Caco-2 (cell line): ENCODE data around the gene UBL4B. TPM values are rescaled to one million over a fixed set of nuclear protein-coding genes. Genes with fewer than 3 reads are reported as not detected.

ENCODE experiments used
- BruUV-seq: library from RNA; stranded (reverse); fragments of 400-500 nt; replicated peaks from 2 replicates; lab custom pipeline; 2021; lab: Mats Ljungman, UMichigan
- CTCF ChIA-PET: fragments of 300-600 bp; sonication (Branson Sonifier 250); formaldehyde crosslinking; loops from one replicate; lab custom pipeline; 2022; ENCODE audit warnings: antibody characterized with exemption; lab: Charles Lee
- POLR2A ChIA-PET: fragments of 300-600 bp; sonication (Branson Sonifier 250); formaldehyde crosslinking; loops from one replicate; lab custom pipeline; 2022; ENCODE audit warnings: antibody characterized with exemption; lab: Charles Lee
- DNase-seq, 2 experiments: peaks; one replicate each; pipeline versions ENCODE4 v3.0.0 to v3.0.0-alpha.2; 2020 to 2022
- H3K27me3 ChIP-seq: replicated peaks from 2 replicates; pipeline ENCODE4 v1.6.0; 2011; ENCODE audit warnings: low read length; ENCODE audit not compliant: control insufficient read depth, insufficient read depth
- H3K36me3 ChIP-seq: 2 replicates; pipeline ENCODE4 v1.5.1; 2011; ENCODE audit warnings: low read length; ENCODE audit not compliant: control insufficient read depth, insufficient read depth
- H3K4me1 ChIP-seq: fragments of 250-450 bp; sonication (Bioruptor Pico); 2 replicates; pipeline ENCODE4 v1.5.1; 2020; ENCODE audit warnings: mild to moderate bottlenecking
- H3K4me3 ChIP-seq: 2 replicates; pipeline ENCODE4 v1.5.1; 2011; ENCODE audit warnings: low read depth, mild to moderate bottlenecking, control low read depth, low read length
- H3K9me3 ChIP-seq: fragments of 250-450 bp; sonication (Bioruptor Pico); 2 replicates; pipeline ENCODE4 v1.5.1; 2020; ENCODE audit warnings: mild to moderate bottlenecking, moderate library complexity
- H3K27ac Mint-ChIP-seq: one replicate; pipeline ENCODE4 v1.8.0; 2022; ENCODE audit warnings: mixed read lengths; ENCODE audit not compliant: unreplicated experiment
- H3K27me3 Mint-ChIP-seq: one replicate; pipeline ENCODE4 v1.8.0; 2022; ENCODE audit warnings: mixed read lengths; ENCODE audit not compliant: insufficient read depth, unreplicated experiment
- H3K36me3 Mint-ChIP-seq: one replicate; pipeline ENCODE4 v1.8.0; 2022; ENCODE audit warnings: mild to moderate bottlenecking, mixed read lengths; ENCODE audit not compliant: insufficient read depth, unreplicated experiment
- H3K4me1 Mint-ChIP-seq: one replicate; pipeline ENCODE4 v1.8.0; 2022; ENCODE audit warnings: low read depth, mixed read lengths; ENCODE audit not compliant: unreplicated experiment
- H3K4me3 Mint-ChIP-seq: one replicate; pipeline ENCODE4 v1.8.0; 2022; ENCODE audit warnings: mild to moderate bottlenecking, moderate library complexity, mixed read lengths; ENCODE audit not compliant: unreplicated experiment
- H3K9me3 Mint-ChIP-seq: one replicate; pipeline ENCODE4 v1.8.0; 2022; ENCODE audit warnings: mixed read lengths; ENCODE audit not compliant: unreplicated experiment
- CTCF ChIP-seq, 2 experiments: fragments of 200-600 bp in 1 of 2; IDR thresholded peaks; 1 replicate in 1 of 2; 2 replicates in 1 of 2; pipeline versions ENCODE4 v1.5.1 to v1.8.0; 2011 to 2022; ENCODE audit warnings: antibody characterized with exemption in 1 of 2, control low read depth in 1 of 2, inconsistent platforms in 1 of 2, low read depth in 1 of 2, low read length in 1 of 2, mild to moderate bottlenecking in 1 of 2, moderate library complexity in 1 of 2; ENCODE audit not compliant: insufficient read depth in 1 of 2, severe bottlenecking in 1 of 2, unreplicated experiment in 1 of 2
- intact Hi-C: fragments of 100-400 bp; cut with micrococcal nuclease; formaldehyde crosslinking; loops from one replicate; pipeline ENCODE4 v1.10.0; 2022; ENCODE audit not compliant: unreplicated experiment
- total RNA-seq: library from RNA; stranded (reverse); gene quantifications from 2 replicates; pipeline ENCODE4 v1.2.3, GENCODE V29; 2022

UBL4B gene
- total RNA-seq, 1 experiment from 2014 or later, result not detected

GRCh38 chr1:110112656-110113055 is 413 bp downstream of the UBL4B start:
- CTCF ChIA-PET, result interaction anchor here (0.5 kb wide), 1 partner anchor 19 kb away, joined by 3 read pairs; no protein-coding TSS in a partner anchor
- Mint-ChIP-seq H3K9me3 (no peaks in the 10 kb centered on the region), H3K27ac (no peak overlapping the region), H3K4me3 (no peak overlapping the region), H3K36me3 (peaks cover 4% of the 10 kb centered on the region), H3K27me3 (peaks cover 5% of the 10 kb centered on the region), H3K4me1 (peaks cover 4% of the 10 kb centered on the region)
- intact Hi-C loops, result no loop called here
- Histone ChIP-seq H3K36me3 (no peaks in the 10 kb centered on the region), H3K27me3 (no peaks in the 10 kb centered on the region), H3K4me1 (no peaks in the 10 kb centered on the region), H3K9me3 (no peaks in the 10 kb centered on the region), H3K4me3 (no peak overlapping the region)
- BruUV-seq, result no TSS peak
- TF ChIP-seq CTCF (IDR thresholded peaks at IDR 0.05; ENCODE audit: insufficient read depth in 1 of 2, low read depth in 1 of 2, low read length in 1 of 2, severe bottlenecking in 1 of 2, unreplicated experiment in 1 of 2), result no peak
- no peak for DNase-seq
- POLR2A ChIA-PET, result no interaction called here

GRCh38 chr1:110113551-110113950 is 1.3 kb downstream of the UBL4B start:
- peaks cover 4% of the 10 kb centered on the region for H3K36me3 Mint-ChIP-seq
- no peak for TF ChIP-seq CTCF (IDR thresholded peaks at IDR 0.05; ENCODE audit: insufficient read depth in 1 of 2, low read depth in 1 of 2, low read length in 1 of 2, severe bottlenecking in 1 of 2, unreplicated experiment in 1 of 2)
- H3K9me3 Mint-ChIP-seq, result no peaks in the 10 kb centered on the region
- Histone ChIP-seq H3K4me1 (no peaks in the 10 kb centered on the region), H3K9me3 (no peaks in the 10 kb centered on the region), H3K36me3 (no peaks in the 10 kb centered on the region), H3K27me3 (no peaks in the 10 kb centered on the region), H3K4me3 (no peak overlapping the region)
- ChIA-PET CTCF (interaction anchor here (1.5 kb wide), 1 partner anchor 26 kb away, joined by 4 read pairs; no protein-coding TSS in a partner anchor), POLR2A (no interaction called here)
- DNase-seq, result no peak
- H3K4me3 Mint-ChIP-seq, result no peak overlapping the region
- intact Hi-C loops, result no loop called here
- no TSS peak for BruUV-seq
- H3K27me3 Mint-ChIP-seq, result peaks cover 5% of the 10 kb centered on the region
- no peak overlapping the region for H3K27ac Mint-ChIP-seq
- peaks cover 4% of the 10 kb centered on the region for H3K4me1 Mint-ChIP-seq

GRCh38 chr1:110114173-110114572 is 1.9 kb downstream of the UBL4B start:
- POLR2A ChIA-PET, result no interaction called here
- CTCF ChIA-PET, result interaction anchor here (1.5 kb wide), 1 partner anchor 26 kb away, joined by 4 read pairs; no protein-coding TSS in a partner anchor
- H3K36me3 Mint-ChIP-seq, result peaks cover 4% of the 10 kb centered on the region
- intact Hi-C loops, result no loop called here
- H3K4me3 Mint-ChIP-seq, result no peak overlapping the region
- TF ChIP-seq CTCF (IDR thresholded peaks at IDR 0.05; ENCODE audit: insufficient read depth in 1 of 2, low read depth in 1 of 2, low read length in 1 of 2, severe bottlenecking in 1 of 2, unreplicated experiment in 1 of 2), result no peak
- H3K9me3 ChIP-seq, result no peaks in the 10 kb centered on the region
- H3K27me3 ChIP-seq, result no peaks in the 10 kb centered on the region
- BruUV-seq, result no TSS peak
- H3K27me3 Mint-ChIP-seq, result peaks cover 5% of the 10 kb centered on the region
- H3K36me3 ChIP-seq, result no peaks in the 10 kb centered on the region
- H3K4me1 Mint-ChIP-seq, result peaks cover 4% of the 10 kb centered on the region
- H3K9me3 Mint-ChIP-seq, result no peaks in the 10 kb centered on the region
- no peak overlapping the region for H3K27ac Mint-ChIP-seq
- no peaks in the 10 kb centered on the region for H3K4me1 ChIP-seq
- H3K4me3 ChIP-seq, result no peak overlapping the region
- no peak for DNase-seq
